Uterus (tissue), 2 donors: ENCODE results near the gene RNF6.

ENCODE experiments used
- CTCF ChIP-seq, 4 experiments: fragments of 200-600 bp in 2 of 4; fragments of 450-650 bp in 2 of 4; sonication (generic) in 2 of 4; IDR thresholded peaks; one replicate each; pipeline ENCODE4 v1.5.1; 2016 to 2019; ENCODE audit warnings: antibody characterized with exemption in 4 of 4, mild to moderate bottlenecking in 2 of 4, moderate library complexity in 1 of 4
- POLR2A ChIP-seq, 2 donors: fragments of 450-650 bp; IDR thresholded peaks; one replicate each; pipeline ENCODE4 v1.6.1; 2016; ENCODE audit warnings: antibody characterized with exemption in 2 of 2, mild to moderate bottlenecking in 1 of 2, moderate library complexity in 1 of 2

- TF ChIP-seq CTCF (IDR thresholded peaks at IDR 0.05) (no peak), POLR2A (IDR thresholded peaks at IDR 0.05) (no peak)
Observed at GRCh38 chr13:26270707-26271106, 48.6 kb upstream of the RNF6 start.
